OCI-M2 (cell line): Measurements from ENCODE around the gene CLEC6A.
"Not testable (repeated sequence)": the region's sequence is repeated elsewhere in the genome, so short reads cannot be mapped to it uniquely, and the experiment has no call there.

Source experiments
- DNase-seq: peaks from one replicate; lab custom pipeline; 2025; ENCODE audit not compliant: unreplicated experiment; lab: John Stamatoyannopoulos, UW

Gene CLEC6A

GRCh38 chr12:8455727-8456360 lies at the start of gene CLEC6A:
CLEC6A (plus strand) TSS chr12:8455962; CDS start chr12:8456112, 150 bp downstream.
- no peak for DNase-seq

- DNase-seq, result not testable (repeated sequence)
These were observed 36.2 kb upstream of the CLEC6A start for GRCh38 chr12:8419576-8419975.

DNA sequence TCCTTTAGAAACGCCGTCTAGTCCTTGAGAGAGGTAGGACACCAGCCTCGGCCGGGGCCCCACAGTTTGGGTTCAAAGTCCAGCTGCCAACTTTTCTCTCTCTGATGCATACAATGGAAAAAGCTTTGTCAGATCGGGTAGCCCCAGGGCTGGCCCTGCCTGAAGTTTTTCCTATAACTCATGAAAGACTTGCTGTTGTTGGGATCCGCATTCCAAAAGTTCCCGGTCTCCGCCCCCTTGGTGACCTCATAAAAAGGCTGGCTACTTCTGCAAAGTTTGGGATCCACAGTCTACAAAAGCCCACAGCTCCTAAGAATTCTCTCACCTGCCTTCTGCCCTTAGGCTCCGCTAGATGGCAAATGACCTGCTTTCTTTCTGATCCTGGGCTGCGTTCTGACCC lies 35.3 kb upstream of the CLEC6A start:
- DNase-seq, result no peak

GRCh38 chr12:8444536-8445278 lies 11.1 kb upstream of the CLEC6A start:
- not testable (repeated sequence) for DNase-seq

- no peak for DNase-seq
These were observed 10.0 kb upstream of the CLEC6A start for GRCh38 chr12:8445731-8446130.

DNA sequence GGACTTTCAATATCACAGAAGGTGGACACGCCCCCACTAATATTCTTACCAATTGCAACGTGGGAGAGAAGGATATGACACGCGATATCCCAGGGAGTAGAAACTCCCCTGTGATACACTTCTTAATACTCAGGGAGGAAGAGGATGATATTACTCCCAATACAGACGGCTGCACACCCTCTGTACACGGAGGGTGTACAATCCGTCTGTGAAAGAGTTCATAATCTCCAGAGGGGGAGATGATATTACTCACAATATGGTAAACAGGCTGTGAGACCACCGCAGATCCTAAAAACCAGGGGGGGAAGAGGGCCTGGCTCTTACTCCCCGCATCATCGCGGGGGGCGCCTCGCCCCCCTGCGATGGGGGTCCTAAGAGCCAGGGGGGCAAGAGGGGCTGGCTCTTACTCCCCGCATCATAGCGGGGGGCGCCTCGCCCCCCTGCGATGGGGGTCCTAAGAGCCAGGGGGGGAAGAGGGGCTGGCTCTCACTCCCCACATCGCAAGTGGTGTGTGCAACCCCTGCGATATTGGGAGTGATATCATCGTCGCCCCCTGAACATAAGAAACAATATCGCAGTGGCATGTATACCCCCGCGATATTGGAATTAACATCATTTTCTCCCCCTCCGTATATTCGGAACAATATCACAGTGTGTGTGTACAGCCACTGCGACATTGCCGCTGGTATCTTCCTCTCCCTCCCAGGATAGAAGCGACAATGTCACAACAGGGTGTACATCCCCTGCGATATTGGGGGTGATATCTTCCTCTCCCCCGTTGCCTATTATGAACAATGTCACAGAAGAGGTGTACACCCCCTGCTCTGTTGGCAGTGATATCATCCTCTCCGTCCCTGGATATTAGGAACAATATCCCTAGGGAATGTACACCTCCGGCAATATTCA lies 8.9 kb upstream of the CLEC6A start:
- DNase-seq, result no peak

DNA sequence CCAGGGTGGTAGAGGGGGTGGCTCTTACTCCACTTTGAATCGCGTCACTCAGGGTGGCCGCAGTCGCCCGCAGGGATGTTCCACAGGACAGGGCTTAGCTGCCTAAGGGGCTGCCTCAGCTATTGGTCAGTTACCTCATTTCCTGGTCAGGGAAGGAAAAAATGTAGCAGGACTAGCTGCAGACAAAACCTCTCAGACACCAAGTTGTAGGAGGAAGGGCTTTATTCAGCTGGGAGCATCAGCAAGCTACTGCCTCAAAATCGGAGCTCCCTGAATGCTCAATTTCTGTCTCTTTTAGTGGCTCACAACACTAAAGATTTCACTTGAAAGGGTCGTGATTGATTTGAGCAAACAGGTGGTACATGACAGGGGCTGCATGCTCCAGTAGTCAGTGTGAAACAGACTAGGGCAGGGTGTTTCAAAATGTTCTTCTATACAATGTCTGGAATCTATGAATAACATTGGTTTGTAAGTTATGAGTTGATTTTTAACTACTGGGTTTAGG lies 6.4 kb upstream of the CLEC6A start:
- no peak for DNase-seq

DNA sequence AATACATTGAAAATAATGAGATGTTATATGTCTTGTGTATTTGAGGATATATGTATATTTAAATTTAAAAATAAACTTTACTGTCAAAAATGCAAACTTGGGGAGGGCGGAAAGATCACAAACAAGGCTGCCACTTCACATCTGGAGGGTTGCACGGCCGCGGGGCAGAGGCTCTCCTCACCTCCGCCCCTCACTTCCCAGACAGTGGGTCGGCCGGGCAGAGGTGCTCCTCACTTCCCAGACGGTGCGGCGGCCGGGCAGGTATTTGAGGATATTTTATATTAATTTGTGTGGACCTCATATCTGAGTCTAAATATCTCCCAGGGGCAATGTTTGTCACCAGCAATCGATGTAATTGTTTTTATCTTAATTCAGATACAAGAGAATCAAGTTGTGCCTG lies 3.7 kb upstream of the CLEC6A start:
- no peak for DNase-seq

DNA sequence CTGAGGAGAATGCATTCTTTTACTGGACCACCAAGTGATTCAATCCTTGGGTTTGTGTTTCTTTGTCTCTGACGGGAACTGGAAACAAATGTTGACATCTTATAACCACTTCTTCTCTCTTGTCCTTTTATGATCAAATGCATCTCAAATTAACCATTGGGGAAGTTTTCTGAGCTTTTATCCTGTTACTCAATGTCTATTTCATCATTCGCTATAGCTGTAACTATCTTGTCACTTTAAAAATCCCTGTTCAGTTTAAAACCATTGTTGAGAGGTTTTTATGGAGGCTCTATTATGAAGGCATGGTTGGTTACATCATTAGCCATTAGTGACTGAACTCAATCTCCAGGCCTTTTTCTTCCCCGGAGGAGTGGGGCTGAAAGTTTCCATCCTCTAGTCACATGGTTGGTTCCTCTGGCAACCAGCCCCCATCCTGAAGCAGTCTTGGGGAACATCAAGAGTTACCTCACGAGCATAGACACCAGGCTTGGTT lies 2.7 kb upstream of the CLEC6A start:
- DNase-seq, result no peak

- DNase-seq, result no peak
These were observed 2.0 kb upstream of the CLEC6A start for GRCh38 chr12:8453796-8454195.

DNA sequence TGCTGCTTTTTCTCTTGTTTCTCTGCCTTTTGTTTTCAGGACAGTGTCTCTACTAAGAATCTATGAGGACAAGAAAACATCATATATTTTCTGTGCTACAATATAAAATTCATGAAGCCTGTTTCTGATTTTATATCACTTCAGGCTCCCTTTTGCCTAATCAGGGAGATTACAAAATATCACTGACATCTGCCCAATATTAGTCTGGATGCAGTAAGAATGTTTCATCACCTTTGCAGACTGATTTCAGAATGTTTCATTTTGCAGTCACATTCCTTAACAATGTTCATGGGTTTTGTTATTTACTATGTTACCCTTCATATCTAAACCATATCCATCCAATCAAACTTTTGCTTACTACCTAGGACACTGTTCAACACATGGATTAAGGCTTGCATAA lies 491 bp upstream of the CLEC6A start:
- no peak for DNase-seq

DNA sequence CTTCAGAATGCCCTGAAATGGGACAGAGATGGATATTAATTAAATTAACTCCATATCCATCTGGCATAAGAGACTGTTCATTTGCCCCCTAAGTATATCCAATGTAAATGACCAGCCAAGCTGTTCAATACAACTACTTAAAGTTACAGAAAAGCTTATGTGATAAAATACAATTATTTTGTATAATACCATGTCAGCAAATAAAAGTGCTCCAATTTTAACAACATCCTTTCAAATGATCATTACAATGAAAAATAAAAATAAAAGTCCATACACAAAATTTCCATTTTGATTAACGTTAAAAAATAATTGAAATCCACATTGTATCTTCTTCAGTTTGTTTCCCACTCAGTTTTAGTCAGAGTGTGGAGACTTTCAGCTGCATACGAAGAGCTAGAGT lies 5.7 kb downstream of the CLEC6A start:
- DNase-seq, result no peak

DNA sequence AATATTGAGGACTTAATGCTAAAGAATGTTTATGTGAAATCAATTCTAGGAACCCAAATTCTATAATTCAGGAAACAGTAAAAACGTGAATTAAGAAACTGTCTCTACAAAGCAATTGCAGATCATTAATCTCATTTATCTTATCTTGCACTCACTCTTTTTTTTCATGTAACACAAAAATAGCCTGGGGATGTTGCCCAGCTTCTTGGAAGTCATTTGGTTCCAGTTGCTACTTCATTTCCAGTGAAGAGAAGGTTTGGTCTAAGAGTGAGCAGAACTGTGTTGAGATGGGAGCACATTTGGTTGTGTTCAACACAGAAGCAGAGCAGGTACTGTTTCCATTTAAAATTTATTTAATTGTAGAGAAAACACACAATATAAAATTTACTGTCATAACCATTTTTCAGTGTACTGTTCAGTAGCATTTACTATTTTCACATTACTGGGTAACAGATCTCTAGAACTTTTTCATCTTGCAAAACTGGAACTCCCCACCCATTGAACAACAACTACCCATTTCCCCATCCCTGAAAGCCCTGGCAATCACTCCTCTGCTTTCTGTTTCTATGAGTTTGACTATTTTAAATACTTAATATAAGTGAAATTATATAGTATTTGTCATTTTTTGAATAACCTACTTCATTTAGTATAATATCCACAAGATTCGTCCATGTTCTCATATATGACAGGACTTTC lies 9.7 kb downstream of the CLEC6A start:
- DNase-seq, result no peak

DNA sequence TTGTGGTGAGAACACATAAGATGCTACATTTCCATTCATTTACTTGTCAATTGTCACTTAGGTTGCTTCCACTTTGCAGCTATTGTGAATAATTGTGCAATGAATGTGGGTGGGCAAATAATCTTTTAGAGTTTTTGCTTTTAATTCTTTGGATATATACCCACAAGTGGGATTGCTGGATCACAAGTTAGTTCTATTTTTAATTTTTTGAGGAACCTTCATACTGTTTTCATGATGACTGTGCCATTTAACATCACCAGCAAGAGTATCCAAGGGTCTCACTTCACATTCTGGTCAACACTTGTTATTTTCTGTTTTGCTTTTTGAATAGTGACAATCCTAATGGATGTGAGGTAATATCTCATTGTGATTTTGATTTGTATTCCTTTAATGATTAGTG lies 10.5 kb downstream of the CLEC6A start:
- DNase-seq, result no peak

GRCh38 chr12:8471090-8471489 lies 15.3 kb downstream of the CLEC6A start:
- no peak for DNase-seq

DNA sequence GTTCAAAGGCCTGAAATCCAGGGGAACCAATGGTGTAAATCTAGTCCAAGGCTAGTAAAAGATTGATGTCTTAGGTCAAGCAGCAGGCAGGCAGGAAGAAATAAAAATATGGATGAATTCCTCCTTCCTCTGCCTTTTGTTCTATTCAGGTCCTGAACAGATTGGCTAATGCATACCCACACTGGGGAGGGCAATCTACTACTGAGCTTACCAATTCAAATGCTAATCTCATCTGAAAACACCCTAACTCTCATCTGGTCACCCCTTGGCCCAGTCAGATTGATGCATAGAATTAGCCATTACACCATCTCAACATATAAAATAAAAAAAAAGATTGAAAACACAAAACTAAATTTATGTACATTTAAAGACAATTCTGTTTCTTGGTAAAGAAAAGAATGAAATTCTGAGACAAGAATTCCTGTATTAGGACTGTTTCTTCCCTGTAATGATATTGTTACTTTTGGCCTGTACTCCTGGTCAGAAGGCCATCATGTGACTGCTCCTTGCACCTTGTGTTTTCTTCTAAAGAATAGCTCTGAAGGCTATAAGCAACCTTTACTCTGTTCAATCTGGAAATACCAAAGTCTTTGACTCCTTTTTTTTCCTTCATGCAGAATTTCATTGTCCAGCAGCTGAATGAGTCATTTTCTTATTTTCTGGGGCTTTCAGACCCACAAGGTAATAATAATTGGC lies 19.9 kb downstream of the CLEC6A start:
- no peak for DNase-seq

GRCh38 chr12:8482571-8483061 lies 26.9 kb downstream of the CLEC6A start:
- no peak for DNase-seq

GRCh38 chr12:8483079-8483478 lies 27.3 kb downstream of the CLEC6A start:
- no peak for DNase-seq

GRCh38 chr12:8491646-8492530 lies 36.1 kb downstream of the CLEC6A start:
- DNase-seq, result no peak
